HG03354 (cell line): Measurements from ENCODE around the gene TYW1.
A peak's percentile ranks its signal among the peaks of the same experiment; 100 is the strongest.
"Not testable (repeated sequence)": the region's sequence is repeated elsewhere in the genome, so short reads cannot be mapped to it uniquely, and the experiment has no call there.

ENCODE experiments used
- ATAC-seq: cut with Tn5 transposase; IDR thresholded peaks from one replicate; pipeline ENCODE4 v1.9.1; 2021; ENCODE audit warnings: mild to moderate bottlenecking; ENCODE audit not compliant: unreplicated experiment, poor library complexity, severe bottlenecking

TYW1 gene

DNA sequence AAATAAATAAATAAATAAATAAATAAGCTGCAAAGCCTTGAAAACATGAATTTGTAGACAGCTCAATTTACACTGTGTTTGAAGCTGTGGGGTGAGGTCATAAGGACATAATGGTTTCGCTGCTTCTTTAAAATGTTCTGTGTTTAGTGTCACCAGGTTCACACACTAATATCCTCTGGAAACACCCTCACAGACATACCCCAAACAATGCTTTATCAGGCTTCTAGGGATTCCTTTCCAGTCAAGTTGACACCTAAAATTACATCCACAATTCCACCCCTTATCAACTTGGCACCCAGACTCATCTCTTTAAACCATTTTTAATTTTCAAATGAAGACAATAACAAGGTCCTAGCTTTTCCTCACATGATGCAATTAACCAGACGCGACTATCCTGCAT, 7.1 kb upstream of the TYW1 start:
- ATAC-seq = not testable (repeated sequence)

- not testable (repeated sequence) for ATAC-seq
Measured at GRCh38 chr7:66994051-66994450, 2.6 kb upstream of the TYW1 start.

DNA sequence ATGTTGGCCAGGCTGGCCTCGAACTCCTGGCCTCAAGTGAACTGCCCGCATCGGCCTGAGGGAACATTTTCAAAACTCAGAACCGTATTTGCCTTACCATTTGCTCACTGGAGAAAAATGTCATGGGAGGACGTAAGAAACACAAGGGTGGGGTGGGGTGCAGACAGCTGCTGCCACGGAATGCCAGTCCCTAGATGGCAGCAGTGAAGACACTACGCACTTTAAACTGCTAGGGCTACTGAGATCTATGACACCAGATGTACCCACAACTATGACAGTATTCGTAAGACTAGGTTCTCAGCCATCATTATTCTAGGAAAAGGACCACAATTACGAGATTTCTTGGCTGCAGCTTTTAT, 2.0 kb upstream of the TYW1 start:
- peak; percentile 36 for ATAC-seq

DNA sequence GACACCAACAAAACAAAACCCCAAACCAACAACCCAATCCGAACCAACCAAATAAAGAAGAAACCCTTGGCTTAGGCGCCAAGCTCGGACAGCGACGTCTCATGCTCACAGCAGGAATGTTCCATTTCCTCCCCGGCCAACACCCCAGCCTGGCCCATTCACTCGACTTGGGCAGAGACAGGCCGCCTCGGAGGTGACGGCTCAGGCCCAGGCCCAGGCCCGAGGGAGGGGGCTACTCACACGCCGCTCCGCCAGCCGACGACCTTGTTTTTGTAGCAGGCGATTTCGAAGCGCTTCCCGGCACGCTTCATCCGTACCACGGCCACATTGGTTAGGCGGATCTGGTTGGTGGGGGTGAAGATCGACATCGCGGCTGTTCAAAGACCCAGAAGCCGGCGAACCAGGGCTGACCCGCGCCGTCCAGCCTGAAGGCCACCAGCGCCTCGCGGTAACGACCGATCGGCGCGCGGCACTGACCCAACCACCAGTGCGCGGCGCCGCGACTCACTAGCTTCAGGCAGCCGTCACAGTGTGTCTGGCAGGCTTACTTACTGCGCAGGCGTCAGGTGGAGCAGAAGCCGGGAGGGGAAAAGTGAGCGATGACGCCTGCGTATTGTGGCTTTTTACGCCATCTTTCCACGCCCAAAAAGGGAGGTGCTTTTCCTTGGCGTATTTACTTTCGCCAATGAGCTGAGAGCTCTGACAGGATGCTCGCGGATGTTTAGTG, 1.4 kb upstream of the TYW1 start, which contains the start of gene SBDS:
Gene SBDS, minus strand, starts transcription at position 537 of the 727 bp plus-strand sequence. Its CDS starts 169 bp downstream, at position 368.
- ATAC-seq = peak; percentile 64

GRCh38 chr7:67000601-67001258, 4.1 kb downstream of the TYW1 start:
- not testable (repeated sequence) for ATAC-seq

GRCh38 chr7:67004145-67004544, 7.5 kb downstream of the TYW1 start:
- not testable (repeated sequence) for ATAC-seq

DNA sequence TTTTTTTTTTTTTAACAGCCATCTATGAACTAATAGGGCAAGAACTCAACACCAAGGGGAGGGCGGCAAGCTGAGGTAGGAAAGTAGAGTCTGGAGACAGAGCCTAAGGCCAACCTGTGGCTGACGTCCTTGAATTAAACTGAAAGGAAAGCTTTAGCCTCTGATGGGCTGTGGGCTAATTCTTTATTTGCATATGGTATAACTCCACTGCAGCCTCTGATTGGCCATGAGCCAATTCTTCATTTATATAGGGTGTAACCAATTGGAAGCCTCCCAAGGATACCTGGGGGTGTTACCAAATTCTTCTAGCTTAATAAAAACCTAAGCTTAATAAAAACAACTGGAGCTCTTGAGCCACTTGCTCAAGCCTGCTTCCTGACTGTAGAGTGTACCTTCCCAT, 10.3 kb downstream of the TYW1 start:
- no peak for ATAC-seq

DNA sequence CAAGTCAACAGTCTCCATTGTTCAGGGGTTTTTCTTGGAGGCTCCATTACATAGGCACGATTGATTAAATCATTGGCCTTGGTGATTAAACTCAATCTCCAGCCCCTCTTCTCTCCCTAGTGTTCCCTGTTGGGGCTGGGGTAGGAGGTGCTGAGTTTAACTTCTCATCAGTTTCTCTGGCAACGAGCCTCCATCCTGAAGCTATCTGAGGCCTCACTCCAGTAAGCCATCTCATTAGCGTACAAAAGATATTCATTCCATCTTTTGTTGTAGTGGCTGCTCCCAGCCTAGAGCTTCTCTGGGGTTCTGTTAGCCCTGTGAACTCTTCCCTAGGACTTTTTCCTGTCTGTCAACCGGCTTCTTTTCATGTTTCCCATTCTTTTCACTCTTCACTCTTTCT, 11.6 kb downstream of the TYW1 start:
- ATAC-seq = no peak

DNA sequence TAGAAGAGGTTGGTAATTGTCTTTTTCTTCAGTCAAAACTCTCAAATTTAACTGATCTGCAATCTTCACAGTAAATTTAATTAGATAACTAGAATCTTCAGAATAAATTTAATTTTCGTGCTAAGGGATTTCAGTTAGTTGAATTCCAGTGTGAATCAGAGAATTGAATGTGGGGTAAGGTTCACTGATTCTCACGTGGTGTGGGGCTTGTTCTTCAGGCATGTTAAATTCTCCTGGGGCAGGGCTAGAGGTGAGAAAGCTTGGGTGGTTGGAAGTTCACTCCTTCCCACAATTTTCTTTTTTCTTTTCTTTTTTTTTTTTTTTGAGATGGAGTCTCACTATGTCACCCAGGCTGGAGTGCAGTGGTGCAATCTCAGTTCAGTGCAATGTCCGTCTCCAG, 13.0 kb downstream of the TYW1 start:
- not testable (repeated sequence) for ATAC-seq

DNA sequence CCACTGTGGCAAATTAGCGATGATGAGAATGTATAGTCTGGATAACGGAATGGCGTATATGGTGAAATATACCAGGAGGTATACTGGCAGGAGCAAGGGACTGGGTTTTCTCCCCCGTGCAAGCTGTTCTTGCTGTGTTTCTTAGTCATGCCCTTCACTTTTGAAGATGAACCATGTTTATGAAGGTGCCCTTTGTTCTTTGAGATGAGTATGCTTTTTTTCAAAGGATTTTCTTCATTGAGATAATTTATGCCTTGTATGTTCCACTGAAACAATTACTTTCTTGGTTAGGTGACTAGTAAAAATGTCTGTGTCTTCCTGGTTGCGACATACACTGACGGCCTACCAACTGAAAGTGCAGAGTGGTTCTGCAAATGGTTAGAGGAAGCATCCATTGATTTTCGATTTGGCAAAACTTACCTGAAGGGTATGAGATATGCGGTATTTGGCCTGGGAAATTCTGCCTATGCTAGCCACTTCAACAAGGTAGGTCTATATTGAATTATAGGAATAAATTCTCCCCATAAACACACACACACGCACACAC, 17.5 kb downstream of the TYW1 start:
- ATAC-seq = not testable (repeated sequence)

DNA sequence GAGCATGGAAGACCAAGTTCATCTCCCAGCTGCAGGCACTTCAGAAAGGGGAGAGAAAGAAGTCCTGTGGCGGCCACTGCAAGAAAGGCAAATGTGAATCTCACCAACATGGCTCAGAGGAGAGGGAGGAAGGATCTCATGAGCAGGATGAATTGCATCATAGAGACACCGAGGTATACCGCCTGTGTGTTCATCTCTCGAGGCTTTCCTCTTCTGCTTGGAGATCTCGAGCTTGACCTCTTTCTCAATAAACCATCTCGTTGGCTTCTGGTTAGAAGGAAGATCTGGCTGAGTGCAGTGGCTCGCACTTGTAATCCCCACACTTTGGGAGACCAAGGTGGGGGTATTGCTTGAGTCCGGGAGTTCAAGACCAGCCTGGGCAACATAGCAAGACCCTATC, 21.3 kb downstream of the TYW1 start:
- ATAC-seq = not testable (repeated sequence)

DNA sequence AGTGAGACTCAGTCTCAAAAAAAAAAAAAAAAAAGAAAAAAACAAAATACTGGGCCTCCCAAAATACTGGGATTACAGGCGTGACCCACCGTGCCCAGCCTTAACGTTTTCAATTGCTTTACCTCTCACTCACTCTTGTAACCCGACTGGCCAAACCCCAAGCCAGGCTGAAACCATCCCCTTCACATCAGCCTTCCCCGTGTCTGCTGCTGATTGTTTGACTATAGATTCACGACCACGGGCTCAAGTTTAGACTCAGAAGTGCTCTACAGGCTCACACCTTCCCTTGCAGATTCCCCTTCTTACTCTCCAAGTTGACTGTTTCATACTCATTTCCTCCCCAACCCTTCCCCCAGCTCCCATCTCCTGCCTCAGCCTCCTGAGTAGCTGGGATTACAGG, 22.3 kb downstream of the TYW1 start:
- ATAC-seq = no peak

GRCh38 chr7:67019562-67020390, 23.1 kb downstream of the TYW1 start:
- no peak for ATAC-seq

GRCh38 chr7:67021260-67021659, 24.6 kb downstream of the TYW1 start:
- no peak for ATAC-seq

GRCh38 chr7:67022511-67022910, 25.9 kb downstream of the TYW1 start:
- no peak for ATAC-seq

DNA sequence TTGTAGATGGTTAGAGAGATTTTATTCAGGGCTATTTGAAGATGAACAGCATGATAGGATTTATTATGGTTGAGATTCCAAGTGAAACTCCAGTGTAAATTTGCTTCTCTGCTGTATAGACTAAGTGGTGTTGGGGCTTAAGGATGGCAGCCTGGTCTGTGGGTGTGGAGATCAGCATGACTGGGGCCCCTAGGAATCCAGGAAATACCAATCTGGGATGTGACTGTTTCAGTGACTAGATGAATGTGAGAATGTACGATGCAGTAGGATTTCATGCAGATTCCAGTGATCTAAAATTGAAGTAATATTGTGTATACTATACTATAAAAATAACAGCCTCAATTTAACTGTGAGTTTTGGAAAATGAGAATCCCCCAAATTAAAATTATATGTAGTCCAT, 28.8 kb downstream of the TYW1 start:
- ATAC-seq = not testable (repeated sequence)

DNA sequence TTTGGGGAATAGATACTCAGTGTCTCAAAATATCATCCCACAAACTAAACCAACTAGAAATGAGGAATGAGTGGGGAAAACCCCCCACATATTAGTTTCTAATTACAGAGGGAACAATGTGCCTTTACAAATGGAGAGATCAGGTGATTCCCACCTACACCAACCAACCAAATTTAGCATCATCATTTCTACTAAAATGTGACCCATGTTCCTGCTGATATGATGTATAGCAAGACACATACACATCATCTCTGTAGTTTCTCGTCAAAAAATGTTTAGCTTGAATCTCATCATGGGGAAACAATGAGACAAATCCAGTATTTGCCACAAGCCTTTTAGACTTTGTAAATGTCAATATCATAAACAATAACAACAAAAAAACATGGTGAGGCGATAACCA, 35.1 kb downstream of the TYW1 start:
- ATAC-seq = not testable (repeated sequence)

DNA sequence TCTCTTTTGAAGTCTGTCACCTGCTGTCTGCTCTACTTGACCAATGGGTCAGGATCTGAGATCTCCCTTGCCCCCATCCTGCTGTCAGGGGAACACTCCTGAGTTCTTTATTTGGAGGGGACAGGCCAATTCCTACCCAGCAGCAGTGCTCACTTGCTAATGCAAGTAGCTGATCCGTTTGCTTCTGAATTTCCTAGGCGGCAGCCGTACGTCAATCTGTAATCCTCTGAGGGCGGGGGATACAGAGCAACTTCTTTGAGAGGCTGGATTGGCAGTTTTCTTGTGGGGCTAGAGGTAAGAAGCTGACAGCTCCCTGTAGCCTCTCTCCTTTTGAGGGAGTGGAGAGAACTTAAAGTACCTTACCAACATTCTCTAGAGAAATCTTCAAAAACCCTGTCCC, 36.6 kb downstream of the TYW1 start:
- ATAC-seq = no peak

DNA sequence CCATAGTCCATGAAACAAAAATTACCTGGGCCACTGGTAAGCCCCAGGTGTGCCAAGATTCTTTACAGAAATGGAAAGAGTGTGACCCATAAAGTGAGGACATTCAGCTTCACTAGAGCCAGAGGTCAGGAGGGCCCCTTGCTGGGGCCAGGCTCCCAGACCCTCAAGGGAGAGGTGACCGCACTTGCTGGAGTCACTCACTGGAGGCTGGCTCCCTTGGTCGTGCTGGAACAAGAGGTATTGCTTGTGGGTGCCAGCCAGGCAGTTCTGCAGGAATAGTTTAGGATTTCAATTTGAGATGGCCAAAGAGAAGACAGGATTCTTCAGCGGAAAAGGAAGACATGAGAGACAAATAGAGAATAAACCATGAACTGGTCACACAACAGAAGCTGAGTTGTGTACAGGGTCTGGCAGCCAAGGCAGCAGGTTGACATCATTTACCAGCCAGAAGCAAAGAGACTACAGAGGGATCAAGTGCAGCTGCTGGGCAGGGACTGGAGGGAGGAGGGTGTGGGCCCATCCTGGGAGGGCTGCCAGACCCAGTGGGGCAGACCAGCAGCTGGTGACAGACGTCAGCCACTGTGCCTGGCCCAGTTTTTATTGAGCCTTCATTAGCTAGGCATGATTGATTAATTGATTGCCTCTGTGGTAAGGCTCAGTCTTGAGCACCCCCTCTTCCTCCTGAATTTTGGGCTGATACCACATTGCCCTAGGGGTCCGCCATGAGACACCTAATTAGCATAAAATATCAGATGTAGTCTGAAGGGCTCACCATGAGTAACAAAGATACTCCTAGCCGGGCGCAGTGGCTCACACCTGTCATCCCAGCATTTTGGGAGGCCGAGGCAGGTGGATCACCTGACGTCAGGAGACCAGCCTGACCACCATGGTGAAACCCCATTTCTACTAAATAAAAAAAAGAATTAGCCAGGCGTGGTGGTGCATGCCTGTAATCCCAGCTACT, 40.1 kb downstream of the TYW1 start:
- not testable (repeated sequence) for ATAC-seq
